Stimulated activated CD4-positive, alpha-beta T cell treated with anti-CD3 and anti-CD28 coated beads, Interleukin-1b, Interleukin-23, amount 100 ng/mL, for 4 hours (primary cell): Measurements from ENCODE around the gene LBP.
"Not testable (repeated sequence)": the region's sequence is repeated elsewhere in the genome, so short reads cannot be mapped to it uniquely, and the experiment has no call there.

Experiments
- DNase-seq, 2 donors: peaks; one replicate each; pipeline ENCODE4 v3.0.0-alpha.2; 2020; ENCODE audit warnings: low read depth in 2 of 2

The LBP gene

DNA sequence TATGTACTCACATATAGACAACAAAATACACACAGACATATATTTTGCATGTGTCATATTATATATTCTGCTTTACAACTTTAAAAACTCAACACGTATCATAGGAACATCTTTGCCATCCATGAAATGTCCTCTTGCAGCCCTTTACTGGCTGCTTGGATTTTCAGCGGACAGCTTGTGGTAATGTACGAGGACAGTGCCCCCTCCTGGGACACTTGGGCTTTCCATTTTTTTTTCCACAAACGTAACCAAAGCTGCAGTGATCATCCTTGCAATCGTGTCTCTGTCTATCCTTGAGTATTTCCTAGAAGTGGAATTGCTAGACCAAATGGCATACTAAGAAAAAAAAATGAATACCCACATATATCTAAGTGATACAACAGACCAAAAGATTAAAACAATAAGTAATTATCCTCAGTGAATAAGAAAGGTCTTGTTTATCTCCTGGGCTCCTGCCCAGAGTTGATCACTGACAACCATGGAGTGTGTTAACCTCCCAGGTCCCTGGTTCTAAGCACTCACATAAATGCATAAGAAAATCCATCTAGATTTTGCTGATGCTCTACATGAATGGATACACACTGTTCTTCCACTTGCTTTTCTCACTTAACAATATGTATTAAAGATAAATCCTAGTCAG, 24.2 kb upstream of the LBP start:
- DNase-seq, result no peak

DNA sequence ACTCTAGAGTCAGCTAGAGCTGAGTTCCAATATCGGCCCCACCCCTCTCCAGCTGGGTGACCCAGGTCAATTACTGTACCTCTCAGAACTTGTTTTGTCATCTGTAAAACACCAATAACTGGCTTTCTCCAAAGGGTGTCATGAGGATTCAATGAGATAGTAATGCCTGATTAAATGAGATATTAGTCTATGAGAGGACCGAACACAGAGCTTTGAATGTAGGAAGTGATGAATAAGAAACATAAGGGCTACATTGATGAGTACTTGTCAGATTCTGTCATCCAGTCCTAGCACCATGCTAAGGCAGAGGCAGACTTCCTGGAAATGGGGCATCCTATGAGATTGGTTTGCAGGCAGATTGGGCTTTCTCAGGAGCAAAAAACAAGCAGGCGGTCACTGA, 22.1 kb upstream of the LBP start:
- no peak for DNase-seq

DNA sequence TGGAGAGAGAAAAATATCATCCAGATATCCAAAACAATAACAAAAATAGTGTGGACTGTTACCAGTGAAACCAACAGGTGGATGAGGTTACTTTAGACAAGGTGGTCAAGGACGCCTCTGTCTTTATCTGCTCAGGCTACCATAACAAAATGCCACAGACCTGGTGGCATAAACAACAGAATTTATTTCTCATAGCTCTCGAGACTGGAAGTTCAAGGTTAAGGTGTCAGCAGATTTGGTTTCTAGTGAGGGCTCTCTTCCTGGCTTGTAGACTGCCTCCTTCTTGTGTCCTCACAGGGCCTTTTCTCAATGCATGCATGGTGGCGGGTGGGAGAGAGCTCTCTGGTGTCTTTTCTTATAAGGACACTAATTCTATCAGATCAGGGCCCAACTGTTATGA, 21.1 kb upstream of the LBP start:
- no peak for DNase-seq

DNA sequence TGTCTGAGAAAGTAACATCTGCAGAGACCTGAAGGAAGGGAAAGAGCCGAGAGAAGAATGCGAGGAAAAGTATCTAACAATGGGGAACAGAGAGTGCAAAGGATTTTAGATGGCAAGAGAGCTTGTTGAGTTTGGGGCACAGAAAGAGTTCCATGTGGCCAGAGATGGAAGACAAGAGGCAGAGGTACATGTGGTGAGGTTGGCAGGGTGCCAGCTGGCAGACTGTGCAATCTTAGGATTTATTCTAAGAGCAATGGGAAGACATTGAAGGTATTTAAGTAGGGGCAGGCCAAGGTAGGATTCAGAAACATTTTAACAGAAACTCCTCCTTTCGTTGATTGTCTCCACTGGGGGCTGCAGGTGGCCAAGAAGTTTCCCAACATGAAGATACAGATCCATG, 20.4 kb upstream of the LBP start:
- no peak for DNase-seq

DNA sequence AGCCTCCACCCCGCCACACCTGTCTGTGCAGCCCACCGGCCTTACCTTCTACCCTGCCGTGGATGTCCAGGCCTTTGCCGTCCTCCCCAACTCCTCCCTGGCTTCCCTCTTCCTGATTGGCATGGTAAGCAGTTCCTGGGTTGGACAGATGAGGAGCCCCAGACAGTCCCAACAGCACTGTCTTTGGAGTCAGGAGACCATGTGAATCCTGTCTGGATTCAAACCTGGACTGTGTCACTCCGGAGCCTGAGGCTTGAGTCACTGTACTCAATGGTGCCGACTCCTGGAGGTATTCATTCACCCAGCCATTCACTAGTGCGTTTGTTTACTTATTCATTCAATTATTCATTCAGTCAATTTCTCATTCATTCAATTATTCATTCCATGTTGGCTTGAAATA, 20.0 kb upstream of the LBP start:
- no peak for DNase-seq

DNA sequence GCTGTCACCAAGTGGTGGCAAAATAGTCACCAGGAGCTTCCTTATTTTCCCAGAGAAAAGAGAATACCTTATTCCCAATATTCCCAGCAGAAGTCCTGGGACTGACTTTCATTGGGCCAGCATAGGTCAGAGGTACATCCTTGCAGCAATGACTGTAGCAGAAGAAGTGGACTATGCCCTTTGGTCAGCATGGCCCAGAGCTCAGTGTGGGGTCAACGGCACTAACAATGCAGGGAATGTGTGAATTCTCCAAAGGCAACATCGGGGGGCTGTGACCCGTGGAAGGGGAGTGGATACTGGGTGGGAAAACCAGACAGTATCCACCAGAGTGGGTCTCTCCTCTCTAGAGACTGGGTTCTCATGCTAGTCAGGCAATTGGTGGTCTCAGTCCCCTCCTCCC, 15.6 kb upstream of the LBP start:
- DNase-seq, result no peak

DNA sequence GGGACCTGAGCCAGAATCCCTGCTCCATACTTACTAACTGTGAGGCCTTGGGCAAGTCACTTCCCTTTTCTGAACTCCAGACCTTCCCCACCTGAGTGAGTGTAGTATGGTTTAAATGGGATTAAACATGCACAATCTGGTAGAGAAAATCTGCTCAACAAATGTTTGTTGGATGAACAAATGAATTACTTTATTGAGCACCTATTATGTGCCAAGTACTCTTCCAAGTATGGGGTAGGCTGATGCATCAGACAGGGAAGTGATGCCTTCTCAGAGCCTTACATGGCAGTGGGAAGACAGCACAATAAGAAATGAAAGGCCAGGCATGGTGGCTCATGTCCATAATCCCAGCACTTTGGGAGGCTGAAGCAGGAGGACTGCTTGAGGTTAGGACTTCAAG, 15.0 kb upstream of the LBP start:
- no peak for DNase-seq

DNA sequence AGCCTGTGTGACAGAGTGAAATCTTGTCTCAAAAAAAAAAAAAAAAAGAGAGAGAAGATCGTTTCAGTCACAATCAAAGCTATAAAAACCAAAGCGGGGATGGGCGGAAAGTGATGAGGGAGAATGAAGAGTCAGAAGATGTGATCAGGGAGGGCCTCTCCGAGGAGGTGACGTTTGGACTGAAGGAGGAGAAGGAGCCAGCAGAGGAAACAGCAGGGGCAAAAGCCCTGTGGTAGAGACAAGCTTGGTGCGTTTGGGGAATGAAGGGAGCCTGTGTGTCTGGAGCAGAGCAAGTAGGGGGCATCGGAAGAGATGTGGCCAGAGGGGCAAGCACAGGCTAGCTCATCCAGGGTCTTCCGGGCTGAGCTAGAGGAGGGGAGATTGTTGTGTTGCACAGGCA, 14.5 kb upstream of the LBP start:
- DNase-seq, result no peak

DNA sequence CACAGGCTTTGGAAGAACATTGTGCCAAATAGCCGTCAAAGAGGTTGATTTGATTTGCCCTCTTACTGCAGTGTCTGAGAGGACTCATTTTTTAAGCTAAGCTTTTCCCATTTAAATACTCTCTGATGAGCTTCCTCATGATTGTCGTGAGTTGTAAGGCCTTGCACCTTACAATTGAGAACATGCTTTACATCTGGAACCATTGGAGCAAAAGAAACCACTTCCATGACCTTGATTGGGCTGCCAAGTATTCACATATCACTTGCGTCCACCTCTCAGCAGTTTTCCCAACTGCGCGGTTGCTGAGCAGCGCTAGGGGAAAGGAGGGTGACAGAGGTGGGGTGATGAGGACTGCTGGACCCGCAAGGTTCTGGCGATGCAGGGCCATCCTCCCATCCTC, 12.3 kb upstream of the LBP start:
- DNase-seq, result no peak

DNA sequence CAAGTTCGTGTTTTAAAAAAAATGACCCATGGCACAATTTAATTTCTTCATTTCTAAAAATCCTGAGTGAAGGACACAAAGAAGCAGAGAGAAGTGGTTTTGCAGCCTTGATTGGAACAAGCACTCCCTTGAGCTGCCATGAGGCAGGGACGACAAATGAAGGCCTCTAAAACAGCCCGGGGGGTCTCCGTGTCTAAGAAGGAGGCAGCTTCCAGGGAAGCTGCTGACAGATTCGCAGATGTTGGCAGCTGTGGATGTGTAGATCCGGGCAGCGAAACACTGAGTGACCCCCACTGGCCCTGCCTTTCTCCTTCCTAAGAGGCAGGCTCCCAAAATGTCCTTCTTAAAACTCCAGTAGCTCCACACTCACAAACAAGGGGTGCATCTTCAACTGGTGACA, 9.6 kb upstream of the LBP start:
- no peak for DNase-seq

DNA sequence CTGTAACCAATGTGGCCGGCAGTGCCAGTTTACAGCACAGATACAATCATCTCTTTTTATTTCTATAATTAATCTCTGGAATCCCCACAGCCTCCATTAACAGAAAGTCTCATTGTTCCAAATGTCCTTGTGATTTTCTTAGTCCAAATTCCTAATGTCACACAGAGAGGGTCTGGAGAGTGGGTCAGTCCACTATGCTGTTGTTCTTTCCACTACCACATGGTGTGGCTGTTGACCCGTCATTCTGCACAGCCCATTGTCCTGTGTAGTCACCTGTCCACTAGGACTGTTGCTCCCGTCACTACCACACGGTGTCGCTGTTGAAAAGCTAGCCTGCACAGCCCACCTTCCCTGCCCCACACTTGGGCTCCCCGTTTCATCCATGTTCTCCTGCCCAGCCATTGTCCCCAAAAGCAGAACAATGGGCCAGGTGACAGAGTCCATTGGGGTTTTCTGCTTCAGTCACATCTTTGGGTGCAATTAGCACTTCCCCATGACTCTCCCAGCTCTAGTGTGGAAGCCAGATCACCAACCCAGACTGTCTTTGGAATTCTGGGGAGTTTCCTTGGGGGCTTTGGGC, 8.6 kb upstream of the LBP start:
- DNase-seq, result no peak

DNA sequence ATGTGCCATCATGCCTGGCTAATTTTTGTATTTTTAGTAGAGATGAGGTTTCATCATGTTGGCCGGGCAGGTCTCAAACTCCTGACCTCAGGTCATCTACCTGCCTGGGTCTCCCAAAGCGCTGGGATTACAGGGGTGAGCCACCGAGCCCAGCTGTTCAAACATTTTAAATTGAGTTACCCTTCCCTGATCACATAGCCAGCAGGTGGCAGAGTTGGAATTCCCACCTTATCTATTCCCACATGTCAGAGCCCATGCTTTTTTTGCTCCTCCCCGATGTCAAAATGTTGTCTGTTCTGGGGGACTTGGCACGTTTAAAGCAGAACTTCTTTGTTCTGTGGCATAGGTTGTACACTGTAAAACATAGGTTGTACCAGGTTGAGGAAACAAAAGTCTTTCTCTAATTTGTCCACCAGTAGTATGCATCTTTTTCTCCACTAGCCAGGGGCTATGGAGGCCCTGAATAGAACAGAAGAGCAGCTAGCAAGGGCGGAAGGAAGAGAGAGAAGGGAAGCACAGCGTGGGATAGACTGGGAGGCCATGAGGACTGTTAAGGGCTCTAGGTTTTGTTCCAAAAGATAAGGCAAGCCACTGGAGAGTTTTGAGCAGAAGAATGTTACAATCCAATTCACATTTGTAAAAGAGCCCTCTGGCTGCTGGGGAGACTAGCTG, 7.3 kb upstream of the LBP start:
- DNase-seq, result no peak

DNA sequence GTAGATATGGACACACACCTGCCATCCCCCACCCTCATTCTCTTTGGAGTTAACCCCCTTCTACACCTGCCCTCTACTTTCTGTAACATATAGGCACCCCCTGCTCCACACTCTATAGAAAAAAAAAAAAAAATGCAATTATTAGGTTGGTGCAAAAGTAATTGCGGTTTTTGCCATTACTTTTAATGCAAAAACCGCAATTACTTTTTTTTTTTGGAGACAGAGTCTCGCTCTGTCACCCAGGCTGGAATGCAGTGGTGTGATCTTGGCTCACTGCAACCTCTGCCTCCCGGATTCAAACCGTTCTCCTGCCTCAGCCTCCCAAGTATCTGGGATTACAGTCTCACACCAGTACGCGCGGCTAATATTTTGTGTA, 6.8 kb upstream of the LBP start:
- DNase-seq, result not testable (repeated sequence)

DNA sequence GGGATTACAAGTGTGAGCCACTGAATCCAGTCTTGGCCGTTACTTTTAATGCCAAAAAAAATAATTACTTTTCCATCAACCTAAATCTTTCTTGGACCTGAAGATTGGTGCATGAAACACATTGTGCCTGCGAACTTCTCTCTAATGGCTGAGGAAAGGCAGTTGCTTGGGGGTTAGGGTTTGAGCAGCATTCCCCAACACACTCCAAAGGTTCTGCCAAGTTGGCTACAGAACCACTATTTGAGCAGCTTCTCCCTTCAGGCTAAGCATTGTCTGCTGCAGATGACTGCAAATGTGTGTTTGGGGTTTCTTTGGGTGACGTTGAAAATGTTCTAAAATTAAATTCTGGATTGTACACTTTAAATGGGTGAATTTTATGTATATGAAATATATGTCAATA, 6.3 kb upstream of the LBP start:
- no peak for DNase-seq

DNA sequence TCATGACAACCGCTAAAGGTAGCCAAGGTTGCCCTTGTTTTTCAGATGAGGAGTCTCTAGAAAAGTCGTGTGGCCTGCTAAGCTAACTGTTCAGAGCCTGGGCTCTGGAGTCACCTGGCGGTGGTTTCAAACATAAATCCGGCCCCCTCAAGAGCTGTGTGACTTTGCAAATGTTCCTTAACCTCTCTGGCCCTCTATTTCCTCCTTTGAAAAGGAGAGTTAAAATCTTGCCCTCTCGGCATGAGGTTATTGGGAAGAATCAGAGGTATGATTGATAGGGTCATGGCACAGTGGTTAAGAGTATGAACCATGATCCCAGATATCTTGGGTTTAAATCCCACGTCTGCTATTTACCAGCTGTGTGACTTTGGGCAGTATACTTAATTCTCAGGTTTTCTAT, 5.6 kb upstream of the LBP start:
- no peak for DNase-seq

DNA sequence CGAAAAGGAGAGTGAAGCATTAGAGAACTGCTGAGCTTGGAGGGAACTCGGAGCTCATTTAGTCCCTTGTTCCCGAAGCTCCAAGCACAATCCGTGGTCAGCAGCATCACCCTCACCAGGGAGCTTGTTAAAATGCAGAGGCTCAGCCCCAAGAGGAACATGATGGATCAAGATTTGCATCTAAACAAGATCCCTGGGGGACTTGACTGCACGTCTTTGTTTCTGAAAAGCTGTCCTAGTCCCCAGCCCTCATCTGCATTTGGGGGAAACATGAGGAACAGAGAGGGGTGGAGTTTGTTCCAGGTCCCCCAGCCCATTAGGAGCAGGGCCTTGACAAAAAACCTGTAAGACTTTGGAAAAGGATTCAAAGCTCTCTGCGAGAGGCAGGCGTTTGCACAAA, 4.1 kb upstream of the LBP start:
- no peak for DNase-seq

DNA sequence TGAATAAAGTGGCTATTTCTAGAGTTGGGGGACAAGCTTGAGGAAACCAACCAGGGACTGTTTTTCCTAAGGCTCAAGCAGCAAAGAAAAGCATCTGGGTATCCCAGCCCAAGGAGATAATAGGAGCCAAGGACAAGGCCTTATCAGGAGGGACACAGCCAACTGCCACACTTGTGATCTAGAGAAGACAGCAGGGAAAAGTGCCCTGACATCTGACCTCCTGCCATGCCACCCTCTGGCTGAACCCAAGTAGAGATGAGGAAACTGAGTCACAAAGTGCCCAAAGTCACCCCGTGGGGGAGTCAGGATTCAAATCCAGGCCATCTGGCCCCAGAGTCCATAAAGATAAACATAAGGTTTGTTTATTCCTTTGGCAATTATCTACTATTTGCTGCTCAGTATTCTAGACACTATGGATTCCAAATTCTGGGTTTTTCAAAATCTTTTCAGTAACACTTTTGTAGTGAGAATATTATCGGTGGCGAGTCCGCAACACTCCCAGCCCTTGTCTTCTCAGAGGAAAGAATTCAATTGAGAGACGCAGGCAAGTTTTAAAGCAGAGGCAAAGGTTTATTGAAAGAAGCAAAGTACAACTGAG, 3.5 kb upstream of the LBP start:
- no peak for DNase-seq

DNA sequence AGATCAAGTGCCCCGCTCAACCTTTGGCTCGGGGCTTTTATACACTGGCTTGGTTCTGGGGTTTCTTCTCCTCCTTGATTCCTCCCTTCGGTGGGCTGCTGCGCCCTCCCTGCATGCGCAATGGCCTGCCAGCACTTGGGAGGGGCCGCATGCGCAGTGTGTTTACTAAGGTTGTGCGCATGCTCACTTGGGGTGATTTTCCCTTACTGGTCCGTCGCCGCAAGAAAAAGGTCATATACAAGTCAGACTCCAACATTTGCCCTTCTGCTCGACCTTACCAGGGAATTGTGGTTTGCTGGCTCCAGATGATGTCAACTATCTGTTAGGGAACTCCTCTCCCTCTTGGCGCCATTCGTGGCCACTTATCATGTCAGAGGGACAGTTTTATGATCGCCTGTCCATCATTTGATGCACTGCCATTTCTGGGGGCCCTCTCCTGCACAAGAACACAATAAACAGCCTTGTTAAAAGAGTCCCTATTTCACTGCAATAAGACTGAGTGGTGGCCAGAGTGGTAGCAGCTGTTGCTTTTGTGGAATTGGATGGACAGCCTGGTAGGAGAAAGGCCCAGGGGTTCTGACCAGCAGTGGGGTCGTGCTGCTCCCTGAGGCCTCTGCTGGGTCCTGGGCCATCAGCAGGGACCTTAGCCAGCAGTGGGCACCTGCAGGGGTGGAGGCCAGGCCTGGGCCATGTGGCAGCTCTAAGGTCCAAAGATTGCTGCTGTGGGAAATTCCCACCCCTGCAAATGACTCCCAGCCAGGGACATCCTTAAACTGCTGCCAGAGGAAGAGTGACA, 2.8 kb upstream of the LBP start:
- no peak for DNase-seq

DNA sequence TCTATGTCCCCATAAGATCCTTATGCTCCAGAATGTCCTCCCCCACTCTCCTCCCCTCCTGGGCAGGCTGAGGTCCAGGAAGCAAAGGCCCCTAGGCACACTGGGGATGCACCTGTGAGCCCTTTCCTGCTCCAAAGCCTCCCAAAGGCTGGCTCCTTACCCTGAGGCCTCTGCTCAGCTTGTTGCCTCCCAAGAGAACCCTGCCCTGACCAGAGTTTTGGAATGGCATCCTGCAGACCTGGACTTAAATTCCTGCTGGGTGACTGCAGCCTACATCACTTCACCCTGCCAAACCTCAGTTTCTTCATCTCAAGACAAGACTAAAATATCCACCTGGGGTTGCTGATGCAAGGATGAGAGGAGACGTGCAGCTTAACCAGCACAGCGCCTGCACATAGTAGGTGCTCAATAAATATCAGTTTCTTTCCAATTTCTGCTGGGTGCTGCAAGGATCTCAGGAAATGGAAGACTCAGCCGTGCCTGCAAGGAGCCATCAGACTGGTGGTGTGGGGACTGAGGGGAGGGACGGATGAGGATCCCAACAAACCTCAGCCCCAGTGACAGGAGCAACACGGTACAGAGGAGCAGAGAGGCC, 2.1 kb upstream of the LBP start:
- no peak for DNase-seq

DNA sequence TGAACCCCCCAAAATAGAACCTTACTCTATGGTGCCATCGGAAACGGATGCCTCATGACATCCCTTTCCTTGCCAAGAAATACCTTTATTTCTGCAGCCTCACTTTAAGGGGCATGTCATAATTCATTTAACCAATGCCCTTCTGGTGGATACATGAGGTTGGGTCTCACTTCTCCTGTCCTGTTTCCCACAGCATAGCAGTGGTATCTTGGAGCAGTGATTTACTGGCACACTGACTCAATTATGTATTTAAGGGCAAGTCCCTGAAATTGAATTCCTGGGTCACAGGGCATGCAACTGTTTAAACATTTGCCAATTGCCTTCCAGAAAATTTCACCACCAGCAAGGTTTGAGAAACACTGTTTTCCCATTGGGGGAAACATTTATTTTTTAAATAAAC, 639 bp upstream of the LBP start:
- no peak for DNase-seq

DNA sequence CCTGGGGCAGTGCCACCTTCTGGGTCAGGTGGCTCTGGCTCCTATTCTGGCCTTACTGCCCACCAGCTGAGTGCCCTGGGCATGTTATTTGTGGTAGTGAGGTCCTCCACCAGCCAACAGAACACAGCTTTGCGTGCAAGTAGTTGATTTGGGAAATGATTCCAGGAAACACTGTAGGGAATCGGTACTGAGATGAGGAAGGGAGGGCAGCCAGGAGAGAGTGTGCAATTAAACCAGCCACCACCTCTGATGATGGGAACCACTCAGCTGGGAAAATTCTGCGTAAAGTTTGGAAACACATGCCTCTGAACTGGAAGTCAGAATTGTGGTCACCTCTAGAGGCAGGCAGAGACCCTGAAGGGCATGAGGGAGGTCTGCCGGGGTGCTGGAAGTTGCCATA, 459 bp downstream of the LBP start:
- DNase-seq, result no peak

DNA sequence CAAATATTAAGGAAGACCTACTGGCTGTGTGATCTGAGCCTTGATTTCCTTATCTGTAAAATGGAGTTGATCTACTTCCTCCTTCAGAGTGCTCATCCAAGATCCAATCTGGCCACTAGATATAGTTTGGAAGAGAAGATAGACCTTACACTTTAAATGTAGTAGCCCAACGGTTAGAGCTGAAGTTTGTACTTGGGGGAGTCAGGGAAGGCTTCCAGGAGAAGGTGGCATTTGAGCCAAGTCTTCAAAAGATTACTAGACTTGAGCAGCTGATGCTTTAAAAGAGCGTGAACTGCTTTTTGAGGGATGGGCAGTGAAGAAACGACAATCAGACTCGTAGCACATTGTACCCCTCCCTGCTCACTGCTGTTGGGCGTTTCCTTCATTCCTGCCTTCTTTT, 3.6 kb downstream of the LBP start:
- no peak for DNase-seq
